ENCODE results near the gene FARP2. TPM values are rescaled to one million over a fixed set of nuclear protein-coding genes. Genes with fewer than 3 reads are reported as not detected.

Gene FARP2
- total and polyA plus RNA-seq, 2 experiments from 2014 or later: 16.0 to 22.6 TPM

GRCh38 chr2:241466230-241466629, 110.1 kb downstream of the FARP2 start:
- Mint-ChIP-seq H3K9me3 (peaks cover 3% of the 10 kb centered on the region; the same call in 2 of the 3 replicates), H3K27ac (no peak overlapping the region), H3K36me3 (ENCODE audit: low read depth) (no peaks in the 10 kb centered on the region), H3K4me3 (no peak overlapping the region), H3K27me3 (ENCODE audit: insufficient read depth, low read depth, poor library complexity) (peaks cover 14% of the 10 kb centered on the region), H3K4me1 (peaks cover 3% of the 10 kb centered on the region)
- TF ChIP-seq CREB1 (CRISPR knock-in tag; IDR thresholded peaks at IDR 0.05; ENCODE audit: low read depth) (no peak), ETS1 (IDR thresholded peaks at IDR 0.05) (no peak), CTCF (conservative IDR thresholded peaks at IDR 0.05; ENCODE audit: low read depth in 2 of 2) (no peak), STAT1 (IDR thresholded peaks at IDR 0.05; ENCODE audit: unreplicated experiment) (no peak), REST (IDR thresholded peaks at IDR 0.05; ENCODE audit: unreplicated experiment) (no peak), ZNF462 (CRISPR knock-in tag; IDR thresholded peaks at IDR 0.05) (no peak), EZH2phosphoT487 (IDR thresholded peaks at IDR 0.05; ENCODE audit: unreplicated experiment) (no peak), NANOG (IDR thresholded peaks at IDR 0.05; ENCODE audit: borderline replicate concordance) (no peak), EZH2 (IDR thresholded peaks at IDR 0.05; ENCODE audit: low read depth, unreplicated experiment) (no peak), ZNF114 (CRISPR knock-in tag; IDR thresholded peaks at IDR 0.05) (no peak), JUNB (IDR thresholded peaks at IDR 0.05; ENCODE audit: unreplicated experiment) (no peak), ZNF331 (CRISPR knock-in tag; IDR thresholded peaks at IDR 0.05; ENCODE audit: low read depth) (no peak), POLR2AphosphoS5 (IDR thresholded peaks at IDR 0.05; ENCODE audit: low read depth) (no peak)
- H3K9me2 ChIP-seq (ENCODE audit: insufficient read depth): no peaks in the 10 kb centered on the region
- no peaks in the 10 kb centered on the region for H3K79me2 ChIP-seq (replicated peaks; ENCODE audit: insufficient read depth)
- no peaks in the 10 kb centered on the region for H3K27me3 ChIP-seq (ENCODE audit: insufficient read depth)
- DNase-seq (ENCODE audit: low spot score): no peak
- no peak overlapping the region for H2AFZ ChIP-seq
- H3K36me3 ChIP-seq (ENCODE audit: insufficient read depth): no peaks in the 10 kb centered on the region
- no peak overlapping the region for H3K4me3 ChIP-seq
- no peaks in the 10 kb centered on the region for H3K4me1 ChIP-seq (ENCODE audit: insufficient read depth)
- H3K4me2 ChIP-seq: no peak overlapping the region
- no peaks in the 10 kb centered on the region for H4K20me1 ChIP-seq (replicated peaks; ENCODE audit: insufficient read depth)
- no peak for ATAC-seq
- no peaks in the 10 kb centered on the region for H3F3A ChIP-seq (replicated peaks; ENCODE audit: low read depth)
- H3K27ac ChIP-seq (ENCODE audit: low read depth): no peak overlapping the region

All from GM23338 (cell line).